GM21576 (cell line): ENCODE measurements around the gene MTUS2.

ENCODE experiments used
- ATAC-seq: cut with Tn5 transposase; IDR thresholded peaks from one replicate; pipeline ENCODE4 v1.9.1; 2021; ENCODE audit warnings: mild to moderate bottlenecking, moderate library complexity; ENCODE audit not compliant: unreplicated experiment

Gene MTUS2

GRCh38 chr13:29021311-29021710, 201.2 kb downstream of the MTUS2 start:
- ATAC-seq, result no peak

GRCh38 chr13:29021717-29022116, 201.6 kb downstream of the MTUS2 start:
- no peak for ATAC-seq

- no peak for ATAC-seq
Observed at GRCh38 chr13:29022410-29022809, 202.3 kb downstream of the MTUS2 start.

GRCh38 chr13:29022968-29023367, 202.8 kb downstream of the MTUS2 start:
- ATAC-seq, result no peak

GRCh38 chr13:29024783-29025182, 204.6 kb downstream of the MTUS2 start:
- no peak for ATAC-seq

- no peak for ATAC-seq
Observed at GRCh38 chr13:29028868-29029267, 208.7 kb downstream of the MTUS2 start.

- ATAC-seq, result no peak
Observed at GRCh38 chr13:29038700-29039099, 218.6 kb downstream of the MTUS2 start.

- ATAC-seq, result no peak
Observed at GRCh38 chr13:29039212-29039611, 219.1 kb downstream of the MTUS2 start.

- no peak for ATAC-seq
Observed at GRCh38 chr13:29046588-29046987, 226.4 kb downstream of the MTUS2 start.

- ATAC-seq, result no peak
Observed at GRCh38 chr13:29049524-29049923, 229.4 kb downstream of the MTUS2 start.

GRCh38 chr13:29050719-29051118, 230.6 kb downstream of the MTUS2 start:
- no peak for ATAC-seq

GRCh38 chr13:29059800-29060199, 239.7 kb downstream of the MTUS2 start:
- ATAC-seq, result no peak

GRCh38 chr13:29065142-29065541, 245.0 kb downstream of the MTUS2 start:
- ATAC-seq, result no peak

- no peak for ATAC-seq
Observed at GRCh38 chr13:29067306-29067945, 247.3 kb downstream of the MTUS2 start.

GRCh38 chr13:29073755-29074154, 253.6 kb downstream of the MTUS2 start:
- ATAC-seq, result no peak

- no peak for ATAC-seq
Observed at GRCh38 chr13:29077051-29077813, 257.1 kb downstream of the MTUS2 start.

GRCh38 chr13:29081036-29081435, 260.9 kb downstream of the MTUS2 start:
- peak; percentile 82 for ATAC-seq

- no peak for ATAC-seq
Observed at GRCh38 chr13:29081697-29082440, 261.7 kb downstream of the MTUS2 start.

GRCh38 chr13:29099781-29100406, 279.8 kb downstream of the MTUS2 start:
- no peak for ATAC-seq

- ATAC-seq, result no peak
Observed at GRCh38 chr13:29100758-29101157, 280.6 kb downstream of the MTUS2 start.

GRCh38 chr13:29101409-29101808, 281.3 kb downstream of the MTUS2 start:
- no peak for ATAC-seq
